HT1080 (cell line): ENCODE results near the gene CERS6. TPM values are rescaled to one million over a fixed set of nuclear protein-coding genes. Genes with fewer than 3 reads are reported as not detected.
"Not testable (repeated sequence)": the region's sequence is repeated elsewhere in the genome, so short reads cannot be mapped to it uniquely, and the experiment has no call there.

Experiments
- DNase-seq: peaks from one replicate; pipeline ENCODE4 v3.0.0-alpha.2; 2015; ENCODE audit warnings: low read depth
- total RNA-seq: library from RNA; depleted of rRNA; stranded (reverse); fragments of >200 nt; shearing (Covaris generic); gene quantifications from 2 replicates; pipeline ENCODE4 v1.2.3, GENCODE V29; 2014

The CERS6 gene
- total RNA-seq, 1 experiment from 2014 or later, result 24.3 TPM

DNA sequence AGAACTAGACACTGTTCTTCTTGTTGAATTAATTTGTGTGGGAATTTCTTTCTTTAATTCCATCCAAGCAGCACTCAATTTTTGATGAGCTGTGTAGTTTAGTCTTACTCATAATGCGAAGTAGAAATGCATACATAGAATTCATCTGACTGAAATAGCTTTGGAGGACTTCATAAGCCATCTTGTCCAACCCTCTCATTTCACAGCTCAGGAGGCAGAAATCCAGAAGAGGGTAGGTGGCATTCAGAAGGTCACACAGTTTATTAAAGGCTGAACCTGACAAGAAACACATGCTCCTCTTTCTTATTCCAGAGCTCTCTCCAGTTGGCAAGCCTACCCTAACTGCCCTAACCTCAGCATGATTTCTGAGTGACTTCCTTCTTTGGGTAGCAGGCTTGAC, 177.1 kb downstream of the CERS6 start:
- no peak for DNase-seq

DNA sequence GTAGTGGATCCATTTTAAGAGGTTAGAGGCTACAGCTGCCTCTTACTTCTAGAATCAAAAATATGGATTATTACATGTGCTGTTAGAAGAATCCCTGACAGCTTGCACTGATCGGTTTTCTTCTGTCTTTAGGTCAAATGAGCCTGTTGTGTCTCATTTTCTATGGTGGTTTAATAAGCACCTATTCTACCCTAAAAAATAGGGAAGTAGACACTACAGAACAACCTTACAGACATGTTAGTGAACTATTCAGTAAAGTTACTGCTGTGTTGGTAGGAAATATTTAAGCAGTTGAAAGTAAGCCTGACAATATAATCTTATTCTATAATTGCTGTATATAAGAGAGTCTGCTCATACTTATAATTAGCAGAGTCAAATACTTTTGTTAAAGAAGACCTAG, 177.8 kb downstream of the CERS6 start:
- no peak for DNase-seq

DNA sequence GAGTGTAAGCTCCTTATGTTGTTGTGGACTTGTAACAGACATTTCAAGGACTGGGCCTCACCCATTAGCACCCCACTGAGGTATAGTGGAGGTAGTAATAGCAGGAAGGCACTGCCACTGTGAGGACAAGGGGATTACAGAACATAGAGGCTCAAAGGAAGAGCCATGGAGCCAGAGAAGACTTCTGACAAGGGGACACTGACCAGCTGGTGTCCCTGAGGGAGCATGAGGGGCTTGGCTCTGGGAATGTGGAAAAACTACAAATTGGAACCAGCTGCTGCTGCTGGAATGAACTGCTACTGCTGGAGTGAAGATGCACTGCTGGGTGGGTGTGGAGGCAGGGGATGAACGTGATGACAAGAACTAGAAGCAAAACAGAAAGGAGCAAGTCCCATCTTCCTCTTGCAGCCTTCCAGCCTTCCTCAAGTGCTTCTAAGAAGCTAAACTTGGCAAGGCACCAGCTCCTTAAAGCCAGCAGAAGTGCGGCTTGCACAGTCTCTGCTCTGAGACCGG, 179.0 kb downstream of the CERS6 start:
- DNase-seq, result no peak

DNA sequence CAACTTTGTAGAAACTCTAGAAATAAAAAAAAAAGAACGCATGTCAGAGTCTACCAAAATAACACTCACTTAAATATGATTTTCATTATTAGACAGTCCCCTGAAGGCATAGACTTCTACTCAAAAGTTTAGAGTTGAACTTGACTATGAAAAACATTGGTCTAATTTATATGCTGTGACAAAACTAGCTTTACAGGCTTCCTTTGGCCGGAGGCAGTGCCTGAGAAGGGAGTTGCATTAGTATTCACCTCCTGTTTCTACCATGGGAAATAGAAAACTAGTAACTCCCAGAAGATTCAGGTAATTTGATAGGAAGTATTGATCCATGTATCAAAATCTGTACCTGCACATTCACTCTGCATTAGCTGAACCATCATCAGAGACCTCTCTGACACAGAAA, 182.9 kb downstream of the CERS6 start:
- DNase-seq, result no peak

DNA sequence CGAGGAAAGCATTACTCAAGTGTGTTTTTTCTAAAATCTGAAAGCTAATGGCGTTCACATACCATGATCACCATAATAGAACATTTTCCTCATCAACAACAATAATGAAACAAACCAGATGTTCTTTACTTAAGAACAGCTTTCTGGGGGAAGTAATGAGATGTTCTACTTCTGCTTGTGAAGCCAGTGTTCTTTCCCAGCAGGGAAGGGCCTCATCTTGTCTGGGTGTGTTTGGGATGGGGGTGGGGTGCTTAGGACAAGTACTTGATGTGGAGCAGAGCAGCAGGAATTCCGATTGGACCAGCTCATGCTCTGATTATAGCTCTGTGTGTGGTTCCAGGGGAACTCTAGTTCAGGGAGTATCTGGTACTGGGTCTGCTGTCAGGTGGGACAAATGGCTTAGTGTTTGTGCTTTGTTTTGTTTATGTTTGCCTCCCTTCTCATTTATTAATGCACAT, 183.4 kb downstream of the CERS6 start:
- DNase-seq, result peak; percentile 12

DNA sequence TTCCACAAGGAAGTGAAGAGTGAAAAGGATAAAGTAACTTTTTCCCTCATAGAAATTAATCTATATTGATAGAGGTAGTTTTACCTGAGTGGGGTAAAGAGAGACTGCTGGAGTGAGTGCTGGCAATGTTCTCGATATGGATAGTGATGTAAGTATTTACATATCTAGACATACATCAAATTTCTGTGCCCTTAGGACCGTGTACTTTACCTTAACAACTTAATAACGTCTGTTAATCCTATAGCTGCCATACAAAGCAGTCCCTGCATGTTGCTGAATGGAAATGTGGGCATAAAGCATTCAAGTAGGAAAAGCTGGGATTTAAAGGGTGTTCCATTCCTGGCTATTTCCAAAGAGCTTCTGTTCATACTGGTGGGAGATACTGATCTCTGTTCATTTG, 184.0 kb downstream of the CERS6 start:
- no peak for DNase-seq

DNA sequence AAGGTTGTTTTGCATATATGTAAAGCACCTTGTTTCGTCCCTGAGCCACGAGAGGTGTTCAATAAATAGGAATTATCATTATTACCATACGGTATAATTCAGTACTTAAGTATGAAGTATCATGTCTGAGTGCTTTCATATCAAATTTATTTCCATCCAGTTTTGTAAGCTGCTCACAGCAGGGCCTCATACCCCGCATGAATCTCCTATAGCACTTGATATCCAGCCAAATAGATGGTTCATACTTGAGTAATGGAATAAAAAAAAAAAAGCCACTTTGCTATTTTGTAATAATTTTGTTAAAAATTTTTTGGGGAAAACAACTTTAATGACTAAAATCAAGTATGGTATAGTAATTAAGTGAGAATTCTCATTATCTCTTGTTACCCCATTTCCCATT, 185.6 kb downstream of the CERS6 start:
- DNase-seq, result no peak

DNA sequence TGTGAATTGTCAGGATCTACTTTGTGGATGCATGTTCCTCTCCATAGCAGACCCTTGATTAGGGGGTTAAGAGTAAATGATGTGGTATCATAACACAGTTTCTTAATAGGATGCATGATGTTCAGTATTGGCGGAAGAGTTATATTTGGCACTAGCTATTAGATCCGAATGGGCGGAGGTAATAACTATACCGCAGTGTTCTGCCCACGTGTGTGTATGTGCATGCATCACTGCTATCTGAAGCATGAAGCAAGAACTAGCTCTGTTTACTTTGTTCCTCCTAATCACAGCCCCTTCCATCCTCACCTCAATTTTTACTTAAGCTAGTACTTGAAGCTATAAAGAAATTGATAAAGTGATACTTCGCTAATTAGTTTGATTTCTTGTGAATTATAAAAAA, 186.8 kb downstream of the CERS6 start:
- no peak for DNase-seq

DNA sequence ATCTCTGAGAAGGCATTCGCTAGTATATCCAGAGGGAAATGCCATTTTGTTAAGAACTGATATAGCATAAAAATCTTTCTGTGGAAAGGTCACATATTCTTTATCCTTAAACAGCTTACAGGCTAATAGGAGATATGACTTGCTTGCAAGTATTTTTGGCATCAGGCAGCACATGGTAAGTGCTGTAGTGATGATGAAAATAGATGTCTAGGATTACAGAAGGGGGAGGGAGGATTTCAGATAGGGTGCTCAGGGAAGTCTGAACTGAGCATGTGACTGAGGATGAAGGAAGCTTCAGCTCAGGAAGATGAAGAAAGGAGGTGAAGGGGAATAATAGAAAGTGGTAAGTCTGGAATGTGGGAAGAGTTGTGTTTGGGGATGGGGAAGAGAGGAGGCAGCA, 187.9 kb downstream of the CERS6 start:
- DNase-seq, result no peak

DNA sequence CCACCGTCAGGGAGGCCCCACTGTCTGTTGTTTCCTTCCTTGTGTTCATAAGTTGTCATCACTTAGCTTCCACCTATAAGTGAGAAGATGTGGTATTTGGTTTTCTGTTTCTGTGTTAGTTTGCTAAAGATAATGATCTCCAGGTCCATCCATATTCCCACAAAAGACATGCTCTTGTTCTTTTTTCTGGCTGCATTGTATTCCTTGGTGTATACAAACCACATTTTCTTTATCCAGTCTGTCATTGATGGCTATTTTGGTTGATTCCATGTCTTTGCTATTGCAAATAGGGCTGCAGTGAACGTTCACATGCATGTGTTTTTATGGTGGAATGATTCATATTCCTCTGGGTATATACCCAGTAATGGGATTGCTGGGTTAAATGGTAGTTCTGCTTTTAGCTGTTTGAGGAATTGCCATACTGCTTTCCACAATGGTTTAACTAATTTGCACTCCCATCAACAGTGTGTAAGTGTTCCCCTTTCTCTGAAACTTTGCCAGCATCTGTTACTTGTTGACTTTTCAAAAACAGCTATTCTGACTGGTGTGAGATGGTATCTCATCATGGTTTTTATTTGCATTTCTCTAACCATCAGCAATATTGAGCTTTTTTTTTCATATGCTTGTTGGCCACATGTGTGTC, 189.7 kb downstream of the CERS6 start:
- DNase-seq, result no peak

DNA sequence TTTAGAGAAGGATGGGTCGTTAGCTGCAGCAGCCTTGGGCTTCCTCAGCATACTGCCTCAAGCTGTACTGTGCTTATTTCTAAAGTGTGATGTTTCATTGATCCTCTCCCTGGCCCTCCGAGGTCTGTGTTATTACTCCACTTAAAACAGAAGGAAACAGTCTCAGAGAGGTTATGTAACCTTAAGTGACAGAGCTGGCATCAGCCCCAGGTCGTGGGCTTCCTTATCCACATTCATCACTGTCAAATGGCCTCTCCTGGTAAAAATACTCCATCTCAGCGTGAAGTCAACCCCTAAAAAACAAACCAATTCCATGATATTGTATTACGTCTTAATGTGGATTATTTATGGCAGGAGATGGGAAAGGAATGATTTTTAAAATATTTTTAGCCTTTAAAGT, 193.0 kb downstream of the CERS6 start:
- DNase-seq, result no peak

DNA sequence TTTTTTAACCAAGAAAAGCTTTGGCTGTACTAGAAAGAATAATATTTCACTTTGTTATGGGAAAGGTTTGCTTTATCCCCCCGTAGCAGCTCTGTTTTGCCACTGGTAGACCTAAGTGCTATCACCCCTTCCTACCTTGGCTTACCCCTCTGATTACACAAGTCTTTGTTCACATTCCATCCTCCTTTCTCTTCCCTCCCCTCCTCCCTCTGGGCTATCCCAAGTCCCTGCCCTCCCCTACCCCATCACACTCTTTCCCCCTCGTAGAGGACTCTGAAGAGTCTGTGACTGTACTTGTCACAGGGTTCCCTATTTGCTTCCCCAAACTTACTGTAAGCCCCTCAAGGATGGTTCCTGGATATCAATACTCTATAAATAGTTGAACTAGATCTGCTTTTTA, 193.5 kb downstream of the CERS6 start:
- no peak for DNase-seq

DNA sequence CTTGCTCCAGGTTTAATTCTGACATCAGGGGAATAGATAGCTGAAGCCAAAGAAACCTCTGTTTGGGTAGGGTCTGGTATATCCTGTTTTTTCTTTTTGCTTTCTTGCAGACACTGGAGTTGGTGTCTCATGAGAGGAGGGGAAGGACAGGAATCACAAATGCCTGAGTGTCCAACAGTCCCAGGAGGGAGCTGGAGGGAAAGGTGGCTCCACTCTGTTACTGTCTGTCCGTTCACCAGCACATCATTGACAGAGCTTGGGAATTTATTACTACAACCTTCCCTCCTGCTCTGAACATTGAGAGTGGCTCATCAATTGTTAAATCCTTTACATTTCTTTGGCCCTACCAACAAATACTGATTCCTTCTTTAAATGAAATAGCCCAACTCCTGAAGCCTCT, 194.1 kb downstream of the CERS6 start:
- DNase-seq, result no peak

DNA sequence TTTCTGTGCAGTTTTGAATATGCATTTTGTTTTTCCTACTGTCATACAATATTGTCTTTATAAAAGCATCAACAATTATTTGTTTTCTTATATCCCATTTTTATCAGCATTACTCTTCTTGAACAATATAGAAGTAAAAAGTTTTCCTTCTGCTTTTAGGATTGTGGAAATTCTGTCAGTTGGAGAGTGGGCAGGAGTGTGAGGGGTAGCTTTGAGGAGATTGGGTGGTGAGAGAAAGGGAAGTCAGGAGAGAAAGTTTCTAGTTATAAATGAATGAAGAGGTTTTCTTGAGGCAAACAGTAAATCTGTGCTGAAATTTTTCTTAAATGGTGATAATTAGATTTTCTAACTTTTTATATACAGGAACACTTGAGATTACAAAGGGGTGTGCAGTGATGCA, 194.7 kb downstream of the CERS6 start:
- DNase-seq, result no peak

DNA sequence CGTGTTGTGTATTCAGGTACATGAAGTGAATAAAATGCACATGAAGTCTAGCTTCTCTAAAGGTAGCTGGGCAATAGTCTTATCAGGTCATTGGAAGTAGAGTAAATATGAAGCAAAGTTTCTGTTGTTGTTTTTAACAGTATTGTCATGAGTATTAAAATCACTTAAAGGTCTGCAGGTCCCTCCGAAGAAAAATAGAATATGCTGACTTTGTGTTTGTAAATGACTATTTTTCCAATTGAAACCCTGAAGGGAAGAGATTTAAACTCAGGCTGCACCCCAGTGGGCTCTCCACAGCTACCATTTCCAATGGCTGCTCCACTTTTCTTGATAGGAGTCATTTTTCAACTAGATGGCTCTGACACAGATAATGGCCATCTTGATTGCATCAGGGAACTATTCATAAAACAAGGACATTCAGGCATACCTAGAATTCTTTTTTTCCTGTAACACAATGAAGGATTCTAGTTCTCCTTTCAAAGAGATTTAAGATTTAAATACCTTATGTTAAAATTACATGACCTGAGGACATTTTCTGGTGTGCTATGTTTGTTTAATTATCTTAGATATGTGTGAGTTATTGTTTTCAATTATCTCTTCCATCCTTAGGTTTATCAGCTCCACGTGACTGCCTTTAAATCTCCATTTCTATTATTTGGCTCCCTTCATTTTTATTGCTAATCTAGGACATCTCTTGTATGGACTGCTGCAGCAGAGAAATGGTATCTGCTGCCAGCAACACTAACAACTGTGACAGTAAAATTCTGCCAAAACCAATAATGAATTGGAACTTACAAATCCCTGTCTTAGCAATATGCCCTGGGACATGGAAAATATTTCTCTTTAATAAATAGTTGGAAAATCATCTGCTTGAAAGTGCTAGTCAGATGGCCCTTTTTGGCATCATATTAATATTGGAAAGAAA, 197.2 kb downstream of the CERS6 start:
- no peak for DNase-seq

DNA sequence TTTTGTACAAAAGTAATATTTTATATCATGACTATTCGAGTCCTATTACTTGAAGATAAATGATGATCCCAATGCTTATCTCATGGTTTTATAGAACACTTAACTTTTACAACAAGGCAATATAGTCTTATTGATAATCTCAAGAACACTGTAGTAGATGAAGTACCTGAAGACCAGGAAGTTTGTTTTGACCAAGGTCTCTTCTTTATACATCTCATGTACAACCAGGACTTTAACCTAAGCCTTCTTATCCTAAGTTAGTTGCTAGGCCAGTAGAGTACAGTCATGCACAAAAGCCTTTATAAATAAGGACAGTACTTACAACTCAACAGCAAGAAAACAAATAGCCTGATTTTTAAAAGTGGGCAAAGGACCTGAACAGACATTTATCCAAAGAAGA, 198.6 kb downstream of the CERS6 start:
- no peak for DNase-seq

DNA sequence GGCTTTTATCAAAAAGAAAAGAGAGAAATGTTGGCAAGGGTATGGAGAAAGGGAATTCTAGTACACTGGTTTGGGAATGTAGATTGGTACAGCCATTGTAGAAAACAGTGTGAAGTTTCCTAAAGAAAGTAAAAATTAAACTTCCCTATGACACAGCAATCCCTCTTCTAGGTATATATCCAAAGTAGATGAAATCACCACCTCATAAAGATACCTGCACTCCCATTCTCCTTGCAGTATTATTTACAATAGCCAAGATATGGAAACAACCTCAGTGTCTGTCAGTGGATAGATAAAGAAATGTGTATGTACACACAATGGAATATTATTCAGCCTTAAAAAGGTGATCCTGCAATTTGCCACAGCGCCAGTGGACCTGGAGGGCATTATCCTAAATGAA, 199.1 kb downstream of the CERS6 start:
- DNase-seq, result no peak

DNA sequence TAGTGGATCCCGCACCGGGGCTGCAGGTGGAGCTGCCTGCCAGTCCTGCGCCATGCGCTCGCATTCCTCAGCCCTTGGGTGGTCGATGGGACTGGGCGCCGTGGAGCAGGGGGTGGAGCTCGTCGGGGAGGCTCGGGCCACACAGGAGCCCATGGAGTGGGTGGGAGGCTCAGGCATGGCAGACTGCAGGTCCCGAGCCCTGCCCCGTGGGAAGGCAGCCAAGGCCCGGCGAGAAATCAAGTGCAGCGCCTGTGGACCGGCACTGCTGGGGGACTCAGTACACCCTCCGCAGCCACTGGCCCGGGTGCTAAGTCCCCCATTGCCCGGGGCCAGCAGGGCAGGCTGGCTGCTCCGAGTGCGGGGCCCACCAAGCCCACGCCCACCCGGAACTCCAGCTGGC, 201.3 kb downstream of the CERS6 start:
- DNase-seq, result not testable (repeated sequence)

DNA sequence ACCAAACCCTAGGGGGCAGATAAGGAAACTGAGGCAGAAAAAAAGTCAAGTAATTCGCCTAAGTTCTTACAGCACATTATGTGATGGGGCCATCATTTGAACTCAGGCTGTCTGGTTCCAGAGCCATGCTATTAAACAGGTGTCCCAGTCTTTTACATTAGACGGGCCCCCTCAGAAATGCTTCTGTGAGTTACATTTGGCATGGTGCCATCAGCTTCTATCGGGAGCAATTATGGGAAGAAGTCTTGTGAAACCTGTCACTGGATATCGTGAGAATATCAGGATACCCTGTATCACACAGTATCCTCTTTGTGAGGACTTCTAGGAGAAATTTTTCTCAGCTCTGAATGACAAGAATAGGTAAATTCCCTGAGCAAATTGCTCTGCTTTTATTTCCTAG, 202.6 kb downstream of the CERS6 start:
- DNase-seq, result no peak

DNA sequence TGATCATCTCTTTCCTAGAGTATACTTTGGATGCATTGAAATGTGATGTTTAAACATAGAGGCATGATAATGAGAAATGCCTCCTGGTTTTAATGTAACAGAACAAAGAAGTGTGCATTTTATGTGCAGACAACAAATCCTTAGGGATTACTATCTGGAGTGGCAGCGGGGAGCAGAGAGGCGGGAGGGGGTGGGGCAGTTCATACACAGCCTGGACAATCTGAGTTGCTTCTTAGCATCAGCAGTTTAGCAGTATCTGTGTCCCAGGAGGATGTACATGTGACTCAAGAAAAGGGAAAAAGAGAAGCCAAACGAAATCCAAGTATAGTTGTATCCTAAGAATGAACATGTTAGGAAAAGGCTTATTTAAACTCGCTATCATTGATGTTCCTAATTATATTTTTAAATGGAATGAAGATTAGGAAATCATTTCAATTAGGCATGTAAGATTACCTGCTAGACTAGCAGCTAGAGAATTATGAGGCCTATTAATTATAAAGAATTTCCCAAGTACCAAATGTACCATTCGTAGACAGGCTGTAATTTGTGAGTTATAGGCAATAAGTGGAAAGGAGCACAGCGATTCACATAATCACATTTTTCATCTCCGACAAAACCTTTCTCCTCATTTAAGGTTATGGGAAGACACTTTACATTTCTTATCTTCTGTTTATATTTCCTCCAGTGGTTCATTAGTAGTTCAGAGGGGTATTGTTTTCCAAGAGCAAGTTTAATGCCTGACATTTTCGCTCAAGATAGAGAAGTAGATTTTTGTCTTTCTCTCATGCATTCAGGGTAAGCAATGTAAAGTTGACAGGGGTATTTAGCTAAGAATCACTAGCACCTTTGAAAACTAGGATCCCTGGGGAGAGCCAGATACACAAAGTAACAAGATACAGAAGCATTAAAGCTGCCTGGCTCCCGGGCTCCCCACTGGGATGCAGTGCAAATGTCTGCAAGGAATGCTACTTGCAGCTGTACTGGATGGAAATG, 205.1 kb downstream of the CERS6 start:
- no peak for DNase-seq

DNA sequence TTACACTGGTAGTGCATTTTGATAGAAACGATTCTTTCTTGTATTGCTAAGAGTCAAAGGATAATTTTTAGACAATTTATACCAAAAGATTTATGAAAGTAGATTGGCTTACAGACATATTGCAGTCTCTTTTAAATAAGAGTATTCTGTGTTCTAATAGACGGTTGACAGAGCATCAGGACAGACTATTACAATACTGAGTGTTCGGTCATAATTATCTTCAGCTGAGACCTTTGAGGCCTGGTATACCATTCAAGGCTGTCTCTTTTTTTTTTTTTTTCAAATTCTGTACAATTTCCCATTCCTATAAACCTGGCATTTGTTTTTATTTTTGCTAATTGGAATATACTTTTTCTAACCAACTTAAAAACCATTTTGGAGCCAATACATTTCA, 205.8 kb downstream of the CERS6 start:
- no peak for DNase-seq
